Activated CD4-positive, CD25-positive, alpha-beta regulatory T cell treated with anti-CD3 and anti-CD28 coated beads, Interleukin-2, amount 50 U/mL, for 16 hours (primary cell): Measurements from ENCODE around the gene FAM217B.

Experiments
- DNase-seq: peaks from one replicate; pipeline ENCODE4 v3.0.0-alpha.2; 2020; ENCODE audit warnings: low read depth, low spot score

The FAM217B gene

GRCh38 chr20:59940129-59940955, at the start of gene FAM217B, which contains the start of gene PPP1R3D:
TSS of gene FAM217B (plus strand) at chr20:59940389. CDS start at chr20:59943944, 3,555 bp downstream.
TSS of gene PPP1R3D (minus strand) at chr20:59940305. CDS start at chr20:59939931, 374 bp downstream.
- peak; percentile 73 for DNase-seq

GRCh38 chr20:59891581-59891980, 48.6 kb upstream of the FAM217B start:
- no peak for DNase-seq

GRCh38 chr20:59895908-59896307, 44.3 kb upstream of the FAM217B start:
- DNase-seq = no peak

GRCh38 chr20:59902470-59902869, 37.7 kb upstream of the FAM217B start:
- no peak for DNase-seq

GRCh38 chr20:59903621-59904020, 36.6 kb upstream of the FAM217B start:
- no peak for DNase-seq

- DNase-seq = no peak
Observed at GRCh38 chr20:59908855-59909254, 31.3 kb upstream of the FAM217B start.

GRCh38 chr20:59911041-59911440, 29.1 kb upstream of the FAM217B start:
- DNase-seq = no peak

GRCh38 chr20:59912609-59913008, 27.6 kb upstream of the FAM217B start:
- no peak for DNase-seq

- no peak for DNase-seq
Observed at GRCh38 chr20:59920944-59921343, 19.2 kb upstream of the FAM217B start.

- DNase-seq = no peak
Observed at GRCh38 chr20:59923514-59923913, 16.7 kb upstream of the FAM217B start.

GRCh38 chr20:59925359-59925758, 14.8 kb upstream of the FAM217B start:
- no peak for DNase-seq

- no peak for DNase-seq
Observed at GRCh38 chr20:59925899-59926298, 14.3 kb upstream of the FAM217B start.

GRCh38 chr20:59931511-59932312, 8.5 kb upstream of the FAM217B start:
- DNase-seq = no peak

GRCh38 chr20:59932616-59933295, 7.4 kb upstream of the FAM217B start:
- no peak for DNase-seq

GRCh38 chr20:59933296-59933848, 6.8 kb upstream of the FAM217B start, which contains the start of gene SYCP2:
TSS of gene SYCP2 (minus strand) at chr20:59933637. CDS start at chr20:59922413, 11,224 bp downstream.
- peak; percentile 31 for DNase-seq

GRCh38 chr20:59933849-59934585, 6.2 kb upstream of the FAM217B start:
- peak; percentile 58 for DNase-seq

GRCh38 chr20:59935457-59936185, 4.6 kb upstream of the FAM217B start:
- DNase-seq = no peak

- no peak for DNase-seq
Observed at GRCh38 chr20:59936409-59936808, 3.8 kb upstream of the FAM217B start.

GRCh38 chr20:59937150-59937549, 3.0 kb upstream of the FAM217B start:
- DNase-seq = no peak

- DNase-seq = no peak
Observed at GRCh38 chr20:59938221-59938620, 2.0 kb upstream of the FAM217B start.
